IPS-18c (cell line): ENCODE data around the gene CHRM4.
"Not testable (repeated sequence)": the region's sequence is repeated elsewhere in the genome, so short reads cannot be mapped to it uniquely, and the experiment has no call there.

ENCODE experiments used
- H3K4me3 ChIP-seq: 2 replicates; pipeline ENCODE4 v1.7.0; 2013; ENCODE audit warnings: low read depth, mild to moderate bottlenecking, low read length, moderate library complexity; ENCODE audit not compliant: insufficient read depth
- H3K9me3 ChIP-seq: one replicate; pipeline ENCODE4 v1.6.1; 2013; ENCODE audit warnings: mild to moderate bottlenecking, low read length, moderate library complexity; ENCODE audit not compliant: control insufficient read depth, insufficient read depth

Gene CHRM4

DNA sequence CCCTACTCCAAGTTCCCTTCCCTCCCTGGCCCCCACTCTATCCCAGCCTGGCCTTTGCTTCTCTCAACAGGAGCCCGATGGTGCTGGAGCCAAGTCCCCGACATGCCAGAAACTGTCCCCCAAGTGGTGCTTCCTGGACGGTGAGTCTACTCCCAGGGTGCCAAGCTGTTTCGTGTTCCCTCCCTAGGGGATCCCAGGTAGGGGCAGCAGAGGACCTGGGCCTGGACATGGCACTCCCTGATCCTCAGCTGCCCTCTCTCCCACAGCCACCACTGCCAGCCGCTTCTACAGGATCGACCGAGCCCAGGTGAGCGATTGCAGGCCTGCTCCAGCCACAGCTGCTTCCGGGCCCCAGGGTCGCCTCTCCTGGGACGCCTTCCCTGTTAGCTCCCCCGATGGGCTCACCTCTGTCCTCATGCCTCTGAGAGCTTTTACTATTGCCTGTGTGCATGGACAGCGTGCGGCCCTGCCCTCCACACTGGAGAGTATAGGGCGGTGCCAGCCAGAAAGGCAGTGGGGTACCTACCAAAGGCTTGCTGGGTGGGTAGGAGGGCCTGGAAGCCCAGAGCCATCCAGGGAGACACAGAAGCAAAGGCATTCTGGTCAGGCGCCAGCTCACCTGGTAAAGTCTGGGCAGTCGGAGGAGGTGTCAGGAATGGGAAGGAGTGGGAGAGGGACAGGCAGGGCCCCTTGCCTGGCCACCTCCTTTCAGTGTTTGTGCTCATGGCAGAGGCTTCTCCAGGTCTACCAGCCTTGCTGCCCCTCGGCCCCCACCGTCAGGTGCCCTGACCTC lies 15.1 kb downstream of the CHRM4 start:
- no peaks in the 10 kb centered on the region for H3K9me3 ChIP-seq
- H3K4me3 ChIP-seq, result no peak overlapping the region

DNA sequence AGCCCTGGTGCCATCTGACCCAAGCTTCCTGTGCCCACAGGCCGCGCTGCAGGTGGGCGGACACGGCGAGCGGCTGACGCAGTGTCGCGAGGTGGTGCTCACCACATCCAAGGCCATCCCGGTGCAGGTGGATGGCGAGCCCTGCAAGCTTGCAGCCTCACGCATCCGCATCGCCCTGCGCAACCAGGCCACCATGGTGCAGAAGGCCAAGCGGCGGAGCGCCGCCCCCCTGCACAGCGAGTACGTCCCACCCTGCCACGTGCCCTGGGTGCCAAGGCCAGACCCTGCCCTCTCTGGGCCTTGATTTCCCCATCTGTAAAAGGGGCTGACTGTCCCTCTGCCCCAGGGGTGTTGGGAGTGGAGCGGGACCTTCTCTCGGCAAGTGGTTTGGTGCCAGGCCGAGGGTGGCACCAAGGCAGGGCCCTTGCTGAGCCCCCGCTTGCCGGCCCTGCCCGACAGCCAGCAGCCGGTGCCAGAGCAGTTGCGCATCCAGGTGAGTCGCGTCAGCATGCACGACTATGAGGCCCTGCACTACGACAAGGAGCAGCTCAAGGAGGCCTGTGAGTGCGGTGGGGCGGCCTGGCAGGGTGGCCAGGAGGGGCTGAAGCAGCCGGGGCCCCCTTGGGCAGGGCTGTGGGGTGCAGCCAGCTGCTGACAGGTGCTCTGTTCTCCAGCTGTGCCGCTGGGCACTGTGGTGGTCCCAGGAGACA lies 16.0 kb downstream of the CHRM4 start:
- Histone ChIP-seq H3K4me3 (no peak overlapping the region), H3K9me3 (no peaks in the 10 kb centered on the region)

DNA sequence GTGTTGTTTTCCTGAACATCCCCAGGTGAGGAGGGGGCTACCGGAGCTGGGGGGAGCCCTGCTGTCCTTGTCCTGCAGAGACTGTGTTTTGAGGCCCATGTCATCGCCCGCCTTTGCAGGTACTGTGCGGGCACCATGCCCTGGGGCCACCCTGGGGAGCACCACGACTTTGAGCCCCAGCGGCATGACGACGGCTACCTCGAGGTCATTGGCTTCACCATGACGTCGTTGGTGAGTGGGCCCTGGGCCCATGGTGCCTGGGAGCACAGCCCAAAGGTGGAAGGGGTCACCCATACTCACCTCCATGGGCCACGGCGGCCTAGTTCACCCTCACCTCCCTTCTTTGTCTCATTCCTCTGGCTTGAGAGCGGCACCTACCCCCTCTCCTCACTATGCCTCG lies 16.8 kb downstream of the CHRM4 start:
- Histone ChIP-seq H3K4me3 (no peak overlapping the region), H3K9me3 (no peaks in the 10 kb centered on the region)

DNA sequence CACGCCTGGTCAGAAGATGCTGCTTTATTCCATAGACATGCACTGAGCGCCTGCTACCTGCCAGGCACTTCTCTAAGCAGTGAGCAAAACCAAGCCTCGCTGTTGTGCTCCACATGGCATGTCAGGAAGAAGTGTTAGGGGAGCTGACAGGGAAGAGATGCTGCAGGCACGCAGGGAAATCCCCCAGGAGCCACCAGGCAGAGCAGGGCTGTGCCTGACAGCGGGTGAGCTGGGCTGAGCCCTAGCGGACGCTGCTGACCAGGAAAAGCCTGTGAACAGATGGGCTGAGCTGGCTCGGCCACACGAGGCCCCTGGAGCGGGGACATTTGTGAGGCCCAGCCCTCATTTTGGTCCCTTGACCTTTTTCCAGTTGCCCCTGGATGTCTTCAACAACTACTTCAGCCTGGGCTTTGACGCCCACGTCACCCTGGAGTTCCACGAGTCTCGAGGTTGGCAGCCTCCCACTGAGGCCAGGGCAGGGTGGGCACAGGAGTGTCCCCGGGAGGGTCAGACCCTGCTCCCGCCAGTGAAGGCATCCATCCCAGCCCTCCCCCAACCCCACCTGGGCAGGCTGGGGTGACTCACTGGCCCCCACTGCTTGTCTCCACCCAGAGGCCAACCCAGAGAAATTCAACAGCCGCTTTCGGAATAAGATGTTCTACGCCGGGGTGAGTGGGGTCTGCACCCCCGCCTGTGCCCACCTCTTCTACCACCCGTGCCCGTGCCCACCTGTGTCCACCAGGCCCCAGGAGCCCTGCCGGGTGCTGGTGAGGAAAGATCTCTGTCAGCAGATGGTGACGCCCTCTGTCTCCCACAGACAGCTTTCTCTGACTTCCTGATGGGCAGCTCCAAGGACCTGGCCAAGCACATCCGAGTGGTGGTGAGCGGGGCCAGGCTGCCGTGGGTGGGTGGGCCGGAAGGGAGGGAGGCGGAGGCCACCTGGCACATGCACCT lies 17.5 kb downstream of the CHRM4 start:
- H3K4me3 ChIP-seq, result no peak overlapping the region
- peaks cover 2% of the 10 kb centered on the region for H3K9me3 ChIP-seq

DNA sequence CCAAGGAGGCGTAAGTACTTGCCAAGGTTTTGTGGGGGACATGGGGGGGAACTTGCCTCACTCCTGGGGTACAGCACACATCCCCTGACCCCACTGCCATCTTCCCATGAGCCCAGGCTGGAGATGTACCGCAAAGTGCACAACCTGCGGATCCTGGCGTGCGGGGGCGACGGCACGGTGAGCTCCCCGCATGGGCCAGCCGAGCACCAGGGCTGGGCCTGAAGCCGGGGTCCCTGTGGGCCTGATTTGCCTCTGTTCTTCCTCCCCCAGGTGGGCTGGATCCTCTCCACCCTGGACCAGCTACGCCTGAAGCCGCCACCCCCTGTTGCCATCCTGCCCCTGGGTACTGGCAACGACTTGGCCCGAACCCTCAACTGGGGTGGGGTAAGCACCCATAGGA lies 19.1 kb downstream of the CHRM4 start:
- not testable (repeated sequence) for H3K9me3 ChIP-seq, H3K4me3 ChIP-seq

DNA sequence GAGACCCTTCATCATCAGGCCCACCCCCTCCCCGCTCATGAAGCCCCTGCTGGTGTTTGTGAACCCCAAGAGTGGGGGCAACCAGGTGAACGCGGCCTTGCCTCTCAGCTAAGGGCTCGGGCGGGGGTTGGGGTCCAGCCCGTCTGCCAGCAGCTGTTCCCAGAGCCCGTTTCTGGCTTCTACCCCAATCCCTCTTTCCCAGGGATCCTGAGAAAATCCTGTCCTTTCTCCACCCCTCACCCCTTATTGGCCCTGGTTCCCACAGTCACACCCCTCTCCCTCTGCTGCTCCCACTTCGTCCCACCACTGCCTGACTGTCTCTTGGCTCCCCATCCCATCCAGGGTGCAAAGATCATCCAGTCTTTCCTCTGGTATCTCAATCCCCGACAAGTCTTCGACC lies 19.5 kb downstream of the CHRM4 start:
- Histone ChIP-seq H3K9me3 (peaks cover 2% of the 10 kb centered on the region), H3K4me3 (no peak overlapping the region)

DNA sequence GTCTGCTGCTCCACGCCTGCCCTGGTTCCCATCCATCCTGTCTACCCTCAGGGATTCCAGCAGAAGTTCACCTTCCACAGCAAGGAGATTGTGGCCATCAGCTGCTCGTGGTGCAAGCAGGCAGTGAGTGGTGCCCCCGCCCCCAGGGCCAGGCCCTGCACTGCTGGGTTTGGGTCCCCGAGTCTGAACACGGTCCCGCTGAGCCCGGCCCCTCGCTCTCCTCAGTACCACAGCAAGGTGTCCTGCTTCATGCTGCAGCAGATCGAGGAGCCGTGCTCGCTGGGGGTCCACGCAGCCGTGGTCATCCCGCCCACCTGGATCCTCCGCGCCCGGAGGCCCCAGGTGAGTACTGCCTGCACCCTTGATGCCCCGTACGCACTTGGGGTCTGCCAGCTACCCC lies 20.3 kb downstream of the CHRM4 start:
- not testable (repeated sequence) for H3K4me3 ChIP-seq, H3K9me3 ChIP-seq

DNA sequence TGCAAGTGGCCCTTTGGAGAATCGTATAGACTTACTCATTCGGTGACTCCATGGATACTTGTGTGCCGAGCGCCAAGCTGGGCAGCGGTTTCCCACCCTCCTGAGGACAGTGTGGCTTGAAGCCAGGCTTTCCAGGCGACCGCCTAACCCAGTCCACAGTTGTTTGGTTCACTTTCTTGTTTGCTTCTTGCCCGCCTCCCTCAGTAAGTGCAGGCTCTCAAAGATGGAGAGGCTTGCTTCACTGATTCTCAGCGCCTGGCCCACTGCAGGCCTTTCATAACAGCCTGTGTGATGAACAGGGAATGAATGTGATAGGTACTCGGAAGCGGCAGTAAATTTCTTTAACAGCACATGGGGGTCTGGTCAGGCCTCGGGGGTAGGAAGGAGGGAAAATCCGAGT lies 21.3 kb downstream of the CHRM4 start:
- no peak overlapping the region for H3K4me3 ChIP-seq
- peaks cover 2% of the 10 kb centered on the region for H3K9me3 ChIP-seq

DNA sequence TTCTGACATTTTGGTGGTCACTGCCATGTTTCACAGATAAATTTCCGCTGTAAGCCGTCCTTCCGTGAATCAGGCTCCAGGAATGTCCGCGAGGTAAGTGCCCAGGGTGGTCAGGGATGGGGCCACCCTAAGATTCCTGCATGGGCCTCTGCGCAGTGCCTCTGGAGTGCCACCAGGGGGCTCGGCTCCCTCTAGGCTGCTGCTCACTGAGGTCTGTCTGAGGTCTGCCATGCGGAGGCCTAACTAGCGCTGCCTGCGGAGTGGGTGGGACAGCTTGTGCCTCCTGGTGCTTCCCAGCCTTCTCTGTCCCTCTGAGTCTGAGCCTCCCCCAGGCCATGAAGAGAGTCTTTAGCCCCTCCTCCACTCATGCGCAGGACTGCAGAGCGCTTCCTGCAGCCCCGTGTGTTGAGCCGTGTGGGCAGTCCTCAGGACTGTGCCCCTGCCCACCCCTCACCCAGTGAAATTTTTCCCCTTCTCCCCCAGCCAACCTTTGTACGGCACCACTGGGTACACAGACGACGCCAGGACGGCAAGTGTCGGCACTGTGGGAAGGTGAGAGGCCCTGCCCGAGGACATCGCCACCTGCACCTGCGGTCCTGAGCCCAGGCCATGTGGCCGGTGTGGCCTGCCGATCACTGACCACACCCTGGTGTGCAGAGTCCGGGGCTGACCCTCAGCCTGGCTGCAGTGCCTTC lies 22.0 kb downstream of the CHRM4 start:
- H3K9me3 ChIP-seq, result peaks cover 2% of the 10 kb centered on the region
- no peak overlapping the region for H3K4me3 ChIP-seq

DNA sequence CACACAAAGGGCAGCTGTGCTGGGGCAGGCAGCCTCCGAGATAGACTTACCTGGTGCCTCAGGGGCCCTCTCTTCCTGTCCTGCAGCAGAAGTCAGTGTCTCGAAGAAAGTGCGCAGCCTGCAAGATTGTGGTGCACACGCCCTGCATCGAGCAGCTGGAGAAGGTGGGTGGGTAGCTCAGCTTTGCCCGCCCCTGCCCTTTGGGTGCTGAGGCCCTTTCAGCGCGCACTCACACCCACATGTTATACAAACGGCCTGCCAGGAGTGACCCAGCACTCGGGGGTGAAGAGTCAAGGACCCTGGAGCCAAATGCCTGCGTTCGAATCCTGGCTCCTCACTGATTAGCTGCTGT lies 23.7 kb downstream of the CHRM4 start:
- no peak overlapping the region for H3K4me3 ChIP-seq
- peaks cover 2% of the 10 kb centered on the region for H3K9me3 ChIP-seq

DNA sequence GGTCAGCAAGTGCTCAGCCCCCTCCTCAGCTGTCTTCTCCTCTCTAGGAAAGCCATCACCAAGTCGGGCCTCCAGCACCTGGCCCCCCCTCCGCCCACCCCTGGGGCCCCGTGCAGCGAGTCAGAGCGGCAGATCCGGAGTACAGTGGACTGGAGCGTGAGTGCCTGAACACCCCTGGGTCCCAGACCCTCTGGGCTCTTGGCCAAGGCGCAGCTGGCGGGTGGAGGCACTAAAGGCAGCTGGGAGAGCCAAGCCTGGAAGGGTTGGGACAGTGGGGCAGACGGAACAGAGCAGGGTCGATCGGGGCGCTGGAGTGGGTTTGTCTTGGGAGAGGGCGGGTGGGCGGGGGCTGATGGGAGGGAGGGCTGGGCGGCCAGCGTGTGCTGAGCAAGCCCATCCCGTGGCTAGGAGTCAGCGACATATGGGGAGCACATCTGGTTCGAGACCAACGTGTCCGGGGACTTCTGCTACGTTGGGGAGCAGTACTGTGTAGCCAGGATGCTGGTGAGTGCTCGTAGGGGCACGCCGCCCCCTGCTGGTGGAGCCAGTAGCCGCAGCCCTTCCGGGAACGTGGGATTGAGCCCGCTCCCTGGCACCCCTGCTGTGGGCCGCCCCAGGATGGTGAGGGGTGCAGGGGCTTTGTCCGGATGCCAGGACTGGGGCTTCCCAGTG lies 24.2 kb downstream of the CHRM4 start:
- no peak overlapping the region for H3K4me3 ChIP-seq
- peaks cover 2% of the 10 kb centered on the region for H3K9me3 ChIP-seq

DNA sequence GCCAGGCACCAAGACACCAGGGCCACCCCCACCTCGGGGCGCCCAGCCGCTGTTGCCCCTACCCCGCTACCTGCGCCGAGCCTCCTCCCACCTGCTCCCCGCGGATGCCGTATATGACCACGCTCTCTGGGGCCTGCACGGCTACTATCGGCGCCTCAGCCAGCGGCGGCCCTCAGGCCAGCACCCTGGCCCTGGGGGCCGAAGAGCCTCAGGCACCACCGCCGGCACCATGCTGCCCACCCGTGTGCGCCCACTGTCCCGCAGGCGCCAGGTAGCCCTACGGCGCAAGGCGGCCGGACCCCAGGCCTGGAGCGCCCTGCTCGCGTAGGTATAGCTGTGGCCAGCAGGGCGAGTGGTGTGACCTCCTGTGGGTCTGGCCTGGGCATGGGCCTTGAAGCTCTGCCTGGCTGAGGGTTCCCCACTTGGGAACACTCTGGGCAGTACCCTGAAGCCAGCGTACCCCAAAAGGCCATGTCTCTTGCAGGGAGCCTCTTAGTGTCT lies 24.9 kb downstream of the CHRM4 start:
- Histone ChIP-seq H3K4me3 (no peak overlapping the region), H3K9me3 (peaks cover 2% of the 10 kb centered on the region)

DNA sequence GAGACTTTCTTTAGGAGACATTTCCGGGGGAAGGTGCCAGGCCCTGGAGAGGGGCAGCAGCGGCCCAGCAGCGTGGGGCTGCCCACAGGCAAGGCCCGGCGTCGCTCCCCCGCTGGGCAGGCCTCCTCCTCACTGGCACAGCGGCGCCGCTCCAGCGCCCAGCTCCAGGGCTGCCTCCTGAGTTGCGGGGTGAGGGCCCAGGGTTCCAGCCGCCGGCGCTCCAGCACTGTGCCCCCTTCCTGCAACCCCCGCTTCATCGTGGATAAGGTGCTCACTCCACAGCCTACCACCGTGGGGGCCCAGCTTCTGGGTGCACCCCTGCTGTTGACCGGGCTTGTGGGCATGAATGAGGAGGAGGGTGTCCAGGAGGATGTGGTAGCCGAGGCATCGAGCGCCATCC lies 25.3 kb downstream of the CHRM4 start:
- Histone ChIP-seq H3K4me3 (no peak overlapping the region), H3K9me3 (peaks cover 2% of the 10 kb centered on the region)

DNA sequence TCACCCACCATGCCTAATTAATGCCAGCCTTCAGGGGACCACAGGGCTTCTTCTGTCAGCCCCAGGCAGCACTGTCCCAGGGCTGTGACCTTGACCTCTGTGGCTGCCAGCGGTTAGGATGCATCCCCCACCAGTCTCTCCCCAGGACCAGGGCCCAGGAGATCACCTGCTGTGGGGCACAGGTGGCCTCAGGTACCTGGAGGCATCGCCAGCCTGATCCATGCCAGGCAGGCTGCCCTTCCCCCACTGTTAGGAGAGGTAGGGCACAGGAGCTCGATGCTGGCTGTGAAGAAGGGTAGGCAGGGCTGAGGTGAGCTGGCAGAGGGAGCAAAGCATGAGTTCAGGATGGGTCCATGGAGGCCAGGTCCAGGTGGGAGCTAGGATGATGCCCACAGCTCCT lies 26.8 kb downstream of the CHRM4 start:
- no peak overlapping the region for H3K4me3 ChIP-seq
- peaks cover 2% of the 10 kb centered on the region for H3K9me3 ChIP-seq

DNA sequence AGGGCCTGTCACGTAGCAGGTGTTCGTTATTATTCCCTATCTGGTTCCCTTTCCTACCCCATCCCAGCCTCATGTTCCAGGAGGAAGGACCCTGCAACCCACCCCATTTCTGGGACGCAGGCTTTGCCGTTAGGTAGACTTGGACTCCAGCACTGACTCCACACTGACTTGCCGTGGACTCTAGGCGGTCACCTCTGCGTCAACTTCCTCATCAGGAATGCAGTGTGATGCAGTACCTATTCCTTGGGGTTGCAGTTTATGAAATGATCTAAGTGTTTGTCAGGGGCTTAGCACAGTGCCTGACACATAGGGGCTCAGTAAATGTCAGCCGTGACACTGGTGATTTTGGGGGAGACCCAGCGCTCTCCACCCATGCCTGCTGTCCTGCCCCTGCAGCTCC lies 27.5 kb downstream of the CHRM4 start:
- Histone ChIP-seq H3K9me3 (no peaks in the 10 kb centered on the region), H3K4me3 (no peak overlapping the region)

DNA sequence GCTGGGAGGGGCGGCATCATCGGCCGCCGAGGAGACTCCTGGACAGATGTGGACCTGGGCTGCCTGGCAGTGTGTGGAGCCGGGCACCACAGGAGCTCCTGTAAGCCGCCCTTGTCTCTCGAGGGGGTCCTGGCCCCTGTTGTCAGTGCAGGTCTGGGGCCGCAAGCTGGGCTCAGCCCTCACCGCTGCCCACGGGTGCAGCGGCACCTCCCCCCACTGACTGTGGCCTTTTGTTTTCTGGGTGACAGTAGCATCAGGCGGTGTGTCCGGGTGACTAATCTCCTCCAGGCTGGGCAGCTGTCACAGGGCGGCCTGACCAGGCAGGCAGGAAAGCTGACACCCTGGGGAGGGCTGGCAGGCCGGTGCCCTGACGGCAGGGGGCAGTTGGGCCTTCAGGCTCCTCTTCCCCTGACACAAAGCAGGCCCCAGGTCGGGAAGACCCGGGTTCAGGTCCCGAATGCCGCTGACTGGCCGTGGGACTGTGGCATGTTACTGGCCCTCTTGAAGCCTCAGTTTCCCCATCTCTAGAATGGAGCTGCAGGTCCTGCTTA lies 28.0 kb downstream of the CHRM4 start:
- H3K4me3 ChIP-seq, result no peak overlapping the region
- no peaks in the 10 kb centered on the region for H3K9me3 ChIP-seq
